Kidney capillary endothelial cell (primary cell): ENCODE data around the gene GALE.
"Not testable (repeated sequence)": the region's sequence is repeated elsewhere in the genome, so short reads cannot be mapped to it uniquely, and the experiment has no call there.

Experiments used
- DNase-seq: peaks from one replicate; pipeline ENCODE4 v3.0.0-alpha.2; 2018; ENCODE audit warnings: low spot score

Gene GALE

DNA sequence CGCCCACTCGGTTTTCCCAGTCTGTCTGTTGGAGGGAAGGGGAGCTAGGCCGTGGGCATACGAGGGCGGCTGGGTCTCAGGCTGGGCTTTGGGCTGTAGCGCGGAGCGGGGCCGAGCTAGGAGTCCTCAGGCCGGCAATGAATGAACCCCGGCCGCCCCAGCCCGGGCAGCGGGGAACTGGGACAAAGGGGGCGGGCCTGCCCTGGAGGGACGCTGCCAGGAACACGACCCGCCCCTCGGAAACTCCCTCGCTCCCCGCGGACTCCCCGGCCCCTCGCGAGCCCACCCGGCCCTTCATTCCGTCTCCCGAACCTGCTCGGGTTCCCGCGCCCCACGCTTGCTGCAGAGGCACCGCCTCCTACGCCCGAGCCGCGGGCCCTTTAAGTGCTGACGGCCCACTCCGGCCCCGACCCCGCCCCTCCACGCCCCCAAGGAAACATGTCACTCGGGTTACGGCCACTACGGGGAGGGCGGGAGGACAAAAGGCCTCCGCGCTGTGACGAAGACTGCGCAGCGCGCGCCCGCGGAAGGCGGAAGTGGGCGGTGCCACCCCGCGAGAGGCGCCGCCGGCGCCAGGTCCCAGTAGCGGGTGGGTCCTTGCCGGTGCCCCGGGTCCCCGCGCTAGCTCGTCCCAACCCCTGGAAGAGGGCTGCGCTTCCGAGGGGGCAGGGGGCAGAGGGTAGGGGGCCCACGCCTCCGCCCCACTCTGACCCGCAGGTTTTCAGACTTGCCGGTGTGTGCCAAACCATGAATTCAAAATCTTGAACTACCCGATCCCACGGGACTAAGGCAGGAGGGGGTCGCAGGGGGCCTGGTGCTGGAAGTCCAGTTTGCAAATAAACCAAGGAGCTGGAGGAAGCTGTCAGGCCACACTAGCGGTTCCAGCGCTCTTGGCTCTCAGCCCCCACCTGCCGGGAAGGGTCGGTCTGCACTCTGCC is at the start of gene GALE:
GALE (minus strand) TSS at position 355 of the 938 bp plus-strand sequence. CDS start 1,747 bp downstream, outside the sequence.
- peak; percentile 92 for DNase-seq

GRCh38 chr1:23848673-23849616 is 48.4 kb upstream of the GALE start:
- no peak for DNase-seq

DNA sequence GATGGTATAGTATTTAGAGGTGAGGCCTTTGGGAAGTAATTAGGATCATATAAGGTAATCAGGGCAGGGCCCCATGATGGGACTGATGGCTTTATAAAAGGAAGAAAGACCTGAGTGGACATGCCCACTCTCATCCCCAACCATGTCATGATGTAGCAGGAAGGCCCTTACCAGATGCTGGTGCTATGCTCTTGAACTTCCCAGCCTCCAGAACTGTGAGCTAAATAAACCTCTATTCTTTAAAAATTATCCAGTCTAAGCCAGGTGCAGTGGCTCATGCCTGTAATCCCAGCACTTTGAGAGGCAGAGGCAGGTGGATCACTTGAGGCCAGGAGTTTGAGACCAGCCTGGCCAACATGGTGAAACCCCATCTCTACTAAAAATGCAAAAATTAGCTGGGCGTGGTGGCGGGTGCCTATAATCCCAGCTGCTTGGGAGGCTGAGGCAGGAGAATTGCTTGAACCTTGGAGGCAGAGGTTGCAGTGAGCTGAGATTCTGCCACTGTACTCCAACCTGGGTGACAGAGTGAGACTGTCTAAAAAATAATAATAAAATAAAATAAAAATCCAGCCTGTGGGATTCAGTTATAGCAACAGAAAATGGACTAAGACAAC is 47.0 kb upstream of the GALE start:
- not testable (repeated sequence) for DNase-seq

DNA sequence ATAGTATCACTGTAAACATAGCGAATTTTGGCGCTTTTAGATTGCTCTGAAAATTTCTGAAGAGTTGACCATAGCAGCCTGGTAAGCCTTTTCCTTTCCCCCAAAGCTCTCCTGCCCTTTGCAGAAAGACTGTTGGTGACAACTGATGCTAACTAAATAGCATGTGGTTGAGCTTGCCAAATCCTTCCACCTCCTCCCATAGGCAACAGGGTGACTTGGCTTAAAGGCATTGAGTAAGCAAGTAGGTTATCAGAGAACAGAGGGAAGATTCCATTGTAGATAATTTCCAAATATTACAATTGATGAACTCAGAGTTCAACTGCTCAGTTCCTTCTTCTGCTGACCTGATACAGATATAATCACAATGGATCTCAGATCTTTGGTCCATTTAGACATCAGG is 44.6 kb upstream of the GALE start:
- DNase-seq = no peak

GRCh38 chr1:23843644-23844043 is 43.1 kb upstream of the GALE start:
- no peak for DNase-seq

DNA sequence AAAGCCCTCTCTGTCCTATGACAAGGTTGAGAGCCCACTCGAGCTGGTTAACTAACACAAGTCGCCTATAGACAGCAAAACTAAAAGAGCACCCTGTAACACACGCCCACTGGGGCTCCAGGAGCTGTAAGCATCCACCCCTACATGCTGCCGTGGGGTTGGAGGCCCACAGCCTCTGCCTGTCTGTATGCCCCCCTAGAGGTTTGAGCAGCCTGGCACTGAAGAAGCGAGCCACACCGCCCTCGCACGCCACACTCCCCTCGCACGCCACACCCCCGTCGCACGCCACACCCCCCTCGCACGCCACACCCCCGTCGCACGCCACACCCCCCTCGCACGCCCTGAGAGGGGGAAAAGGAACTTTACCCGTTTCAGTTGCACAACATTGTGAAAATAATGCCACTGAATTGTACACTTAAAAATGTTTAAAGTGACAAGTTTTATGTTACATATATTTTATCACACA is 37.9 kb upstream of the GALE start:
- DNase-seq = no peak

DNA sequence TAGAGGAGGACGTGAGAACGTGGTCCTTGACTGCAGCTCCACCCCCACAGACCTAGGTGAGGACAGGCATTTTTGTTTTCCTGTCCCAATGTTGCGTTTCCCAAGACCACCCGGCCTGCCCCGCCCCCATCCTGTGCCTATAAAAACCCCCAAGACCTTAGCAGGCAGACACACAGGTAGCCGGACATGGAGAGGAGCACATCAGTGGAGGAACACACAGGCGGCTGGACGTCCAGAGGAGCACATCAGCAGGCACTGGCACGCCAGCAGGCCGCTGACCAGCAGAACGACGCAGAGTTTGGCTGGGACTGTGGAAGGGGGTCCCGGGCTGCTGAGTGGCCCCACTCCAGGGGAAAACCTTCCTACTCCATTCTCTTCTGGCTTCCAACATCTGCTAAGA is 37.4 kb upstream of the GALE start:
- no peak for DNase-seq

- no peak for DNase-seq
These were observed 35.5 kb upstream of the GALE start for GRCh38 chr1:23836037-23836436.

DNA sequence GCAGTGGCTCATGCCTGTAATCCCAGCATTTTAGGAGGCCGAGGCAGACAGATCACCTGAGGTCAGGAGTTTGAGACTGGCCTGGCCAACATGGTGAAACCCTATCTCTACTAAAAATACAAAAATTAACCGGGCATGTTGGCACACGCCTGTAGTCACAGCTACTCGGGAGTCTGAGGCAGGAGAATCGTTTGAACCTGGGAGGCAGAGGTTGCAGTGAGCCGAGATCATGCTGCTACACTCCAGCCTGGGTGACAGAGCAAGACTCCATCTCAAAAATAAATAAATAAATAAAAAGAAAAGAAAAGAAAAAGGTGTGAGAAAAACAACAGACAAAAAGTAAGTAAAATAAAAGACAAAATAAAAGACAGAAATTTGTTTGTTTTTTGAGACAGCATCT is 33.6 kb upstream of the GALE start:
- DNase-seq = not testable (repeated sequence)

DNA sequence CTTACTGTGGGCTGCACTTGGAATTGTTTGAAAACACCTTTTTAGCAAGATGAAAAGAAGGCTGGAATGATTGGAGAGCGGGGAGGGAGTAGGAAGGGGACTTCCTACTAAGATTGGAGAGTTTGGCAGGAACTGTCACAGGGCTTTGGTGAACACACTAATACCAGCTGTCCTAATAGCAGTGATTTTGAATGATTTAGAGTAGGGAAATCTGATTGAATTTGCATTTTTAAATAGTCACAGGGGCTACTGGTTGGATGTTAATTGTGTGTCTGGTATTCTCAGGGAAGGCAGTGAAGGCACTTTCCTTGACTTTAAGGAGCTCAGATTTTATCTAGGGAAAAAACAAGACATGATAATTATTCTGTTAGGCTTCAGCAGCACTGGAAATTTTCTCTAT is 27.2 kb upstream of the GALE start:
- DNase-seq = no peak

- DNase-seq = not testable (repeated sequence)
These were observed 26.0 kb upstream of the GALE start for GRCh38 chr1:23826590-23826989.

DNA sequence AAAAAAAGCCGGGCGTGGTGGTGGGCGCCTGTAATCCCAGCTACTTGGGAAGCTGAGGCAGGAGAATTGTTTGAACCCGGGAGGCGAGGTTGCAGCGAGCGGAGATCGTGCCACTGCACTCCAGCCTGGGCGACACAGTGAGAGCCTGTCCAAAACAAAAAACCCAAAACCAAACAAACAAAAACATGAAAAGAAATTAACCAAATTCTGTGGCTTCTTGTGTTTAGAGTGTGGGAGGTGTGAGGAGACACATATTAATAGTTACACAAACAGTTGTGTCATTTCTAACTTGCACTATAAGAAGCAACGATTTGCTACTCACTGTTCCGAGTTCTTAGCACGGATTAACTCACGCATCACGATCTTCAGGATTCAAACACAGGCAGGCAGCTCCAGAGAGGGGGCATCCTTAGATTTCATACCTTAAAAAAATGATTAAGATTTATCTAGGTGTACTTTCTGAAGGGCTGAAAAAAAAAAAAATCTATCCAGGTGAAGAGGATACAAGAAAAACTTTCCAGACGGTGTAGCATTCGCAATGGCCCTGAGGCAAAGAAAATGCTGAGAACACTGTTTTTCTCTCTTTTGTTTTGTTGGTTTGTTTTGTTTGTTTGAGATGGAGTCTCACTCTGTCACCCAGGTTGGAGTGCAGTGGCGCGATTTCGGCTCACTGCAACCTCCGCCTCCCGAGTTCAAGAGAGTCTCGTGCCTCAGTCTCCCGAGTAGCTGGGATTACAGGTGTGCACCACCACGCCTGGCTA is 25.4 kb upstream of the GALE start:
- no peak for DNase-seq

DNA sequence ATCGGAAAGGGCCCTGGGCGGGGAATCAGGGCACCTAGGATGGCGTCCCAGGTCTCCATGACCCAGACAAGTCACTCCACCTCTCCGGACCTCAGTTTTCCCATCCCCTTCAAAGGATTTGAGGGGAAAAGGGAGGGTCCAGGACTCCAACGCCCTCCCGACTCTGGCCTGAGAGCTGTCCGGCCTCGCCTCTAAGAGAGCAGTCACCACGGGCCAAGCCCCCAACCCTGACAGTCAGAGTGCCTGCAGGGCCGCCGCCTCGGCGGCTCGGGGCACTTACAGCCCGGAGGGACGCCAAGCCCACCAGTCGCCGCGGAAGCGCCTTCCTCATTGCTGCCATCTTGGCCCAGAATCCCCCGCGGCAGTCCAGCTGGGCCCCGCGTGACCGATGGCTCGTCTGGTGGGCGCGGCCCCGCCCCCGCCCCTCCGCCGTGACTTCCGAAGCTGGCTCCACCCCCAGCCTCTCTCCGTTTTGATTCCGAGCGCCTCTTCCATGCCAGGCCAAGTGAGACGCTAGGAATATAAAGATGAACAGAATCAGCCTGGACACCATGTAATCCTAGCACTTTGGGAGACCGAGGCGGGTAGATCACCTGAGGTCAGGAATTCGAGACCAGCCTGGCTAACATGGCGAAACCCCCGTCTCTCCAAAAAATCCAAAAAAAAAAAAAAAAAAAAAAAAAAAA is 24.7 kb upstream of the GALE start, which contains the start of gene HMGCL:
HMGCL (minus strand) TSS at position 354 of the 686 bp plus-strand sequence; CDS start at position 340, 14 bp downstream.
- DNase-seq = peak; percentile 81

DNA sequence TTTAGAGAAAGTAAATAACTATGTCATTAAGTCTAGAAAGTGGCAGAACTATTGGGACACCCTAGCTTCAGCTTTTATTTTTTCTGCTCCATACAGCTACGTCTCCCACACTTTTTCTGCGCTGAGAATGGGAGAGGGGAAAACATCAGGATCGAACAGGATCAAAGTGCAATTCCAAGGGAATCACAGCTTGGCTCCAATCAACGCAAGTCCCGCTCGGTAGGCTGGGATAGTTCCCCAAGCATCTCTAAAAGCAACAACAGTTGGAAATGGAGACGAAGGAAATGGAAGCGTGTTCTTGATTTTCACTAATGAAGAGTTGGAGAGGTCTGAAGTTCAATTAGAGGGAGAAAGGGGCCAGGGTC is 24.1 kb upstream of the GALE start:
- DNase-seq = no peak

GRCh38 chr1:23823767-23824166 is 23.2 kb upstream of the GALE start:
- no peak for DNase-seq

DNA sequence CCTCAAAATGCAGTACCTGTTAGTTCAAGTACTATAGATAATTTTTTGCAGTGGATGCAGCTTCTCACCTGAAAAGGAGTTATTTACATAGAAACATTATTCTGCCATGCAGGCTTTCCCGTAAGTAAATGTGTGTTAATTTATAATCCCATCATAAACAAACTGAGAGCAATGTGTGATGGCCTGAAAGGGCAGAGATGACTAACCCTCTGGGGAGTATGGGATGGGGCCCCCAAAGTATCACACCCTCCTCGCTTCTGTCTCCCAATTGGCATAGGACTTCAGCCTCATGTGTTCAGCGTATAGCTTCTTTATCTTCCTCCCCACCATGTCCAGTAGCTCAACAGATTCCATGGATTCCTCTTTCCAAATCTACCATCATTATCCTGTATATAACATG is 17.1 kb upstream of the GALE start:
- DNase-seq = no peak

GRCh38 chr1:23816906-23817305 is 16.4 kb upstream of the GALE start:
- no peak for DNase-seq

DNA sequence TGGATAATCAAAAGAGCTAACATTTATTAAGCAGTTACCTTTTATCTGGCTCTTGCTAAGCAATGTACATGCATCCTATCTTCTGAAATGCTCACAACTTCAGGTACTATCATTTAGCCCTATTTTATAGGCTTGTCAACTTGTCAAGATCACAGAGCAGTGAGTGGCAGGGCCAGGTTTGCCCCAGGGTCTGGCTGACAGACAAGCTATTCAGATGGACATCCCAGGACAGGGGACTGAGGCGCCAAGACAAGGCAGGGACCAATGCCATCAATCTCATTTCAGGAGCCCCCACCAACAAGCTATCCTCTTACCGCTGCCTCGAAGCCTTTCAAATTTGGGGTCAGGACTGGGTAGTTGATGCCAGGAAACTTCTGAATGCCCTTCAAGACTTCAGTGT is 15.8 kb upstream of the GALE start:
- no peak for DNase-seq

DNA sequence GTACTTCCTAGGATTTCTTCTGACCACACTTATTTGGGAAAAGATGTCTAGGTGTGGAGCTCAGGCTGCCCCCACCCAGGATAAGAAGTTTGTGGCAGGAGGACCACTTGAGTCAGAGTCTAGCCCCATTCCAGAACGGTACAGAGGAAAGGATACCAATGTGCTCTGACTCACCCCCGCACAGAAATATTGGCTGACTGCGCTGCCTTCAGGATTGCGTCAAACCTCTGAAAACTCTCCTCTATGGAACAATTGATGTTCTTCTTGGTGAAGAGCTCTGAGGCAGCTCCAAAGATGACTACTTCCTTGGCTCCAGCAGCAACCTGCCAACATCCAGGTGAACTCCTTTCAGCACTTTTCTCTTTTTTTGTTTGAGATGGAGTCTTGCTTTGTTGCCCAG is 13.5 kb upstream of the GALE start:
- DNase-seq = no peak

- DNase-seq = peak; percentile 43
These were observed 10.4 kb upstream of the GALE start for GRCh38 chr1:23810818-23811540.
